Stomach (tissue), 9 donors: ENCODE results near the gene SLC22A12. TPM values are rescaled to one million over a fixed set of nuclear protein-coding genes. Genes with fewer than 3 reads are reported as not detected.

Experiments used
- DNase-seq, 2 donors: peaks; one replicate each; pipeline versions ENCODE4 v3.0.0 to v3.0.0-alpha.2; 2013 to 2019
- H3K27ac ChIP-seq, 5 donors: fragments of 200-600 bp in 4 of 5; sonication (generic) in 4 of 5; one replicate each; pipeline ENCODE4 v1.5.1; 2013 to 2019; ENCODE audit warnings: mild to moderate bottlenecking in 1 of 5, moderate library complexity in 1 of 5
- H3K27me3 ChIP-seq, 3 donors: fragments of 200-600 bp; sonication (generic); one replicate each; pipeline ENCODE4 v1.5.1; 2017 to 2019; ENCODE audit warnings: mixed run types in 1 of 3
- H3K36me3 ChIP-seq, 4 donors: fragments of 200-600 bp; sonication (generic); 1 replicate in 3 of 4; 2 replicates in 1 of 4; pipeline ENCODE4 v1.5.1; 2016 to 2019
- H3K4me1 ChIP-seq, 4 donors: fragments of 200-600 bp; sonication (generic); one replicate each; pipeline ENCODE4 v1.5.1; 2016 to 2019
- H3K4me3 ChIP-seq, 4 donors: fragments of 200-600 bp; sonication (generic) in 3 of 4; one replicate each; pipeline ENCODE4 v1.5.1; 2016 to 2019; ENCODE audit warnings: mild to moderate bottlenecking in 1 of 4
- H3K9me3 ChIP-seq, 4 donors: fragments of 200-600 bp; sonication (generic); one replicate each; pipeline ENCODE4 v1.5.1; 2016 to 2019
- EP300 ChIP-seq: sonication (generic); formaldehyde crosslinking; IDR thresholded peaks from one replicate; pipeline ENCODE4 v1.6.1; 2017; ENCODE audit warnings: antibody characterized with exemption
- POLR2A ChIP-seq, 4 donors: fragments of 450-650 bp; IDR thresholded peaks; one replicate each; pipeline ENCODE4 v1.6.1; 2016; ENCODE audit warnings: antibody characterized with exemption in 4 of 4, control low read depth in 2 of 4, mild to moderate bottlenecking in 1 of 4, moderate library complexity in 1 of 4
- POLR2AphosphoS5 ChIP-seq, 3 donors: sonication (generic); formaldehyde crosslinking; IDR thresholded peaks; one replicate each; pipeline ENCODE4 v1.6.1; 2016; ENCODE audit warnings: antibody characterized with exemption in 3 of 3
- WGBS, 5 donors: extraction: QIAGEN DNeasy Blood & Tissue Kit in 3 of 5; methylation state at CpG; one replicate each; pipeline versions ENCODE4 v1.1.5 to v1.1.7; 2013 to 2018; 5-methylcytosine and 5-hydroxymethylcytosine counted together
- intact Hi-C: fragments of 100-400 bp; cut with DNase I; formaldehyde crosslinking; loops from one replicate; pipeline ENCODE4 v1.15.1; 2023; ENCODE audit warnings: low total_unique reads
- polyA plus RNA-seq, 3 donors: library from polyadenylated mRNA; stranded (reverse); fragments of 200-250 nt; gene quantifications; one replicate each; pipeline ENCODE4 v1.2.3, GENCODE V29; 2013
- total RNA-seq, 5 donors: library from RNA; depleted of rRNA; stranded (reverse); fragments of >200 nt; gene quantifications; one replicate each; pipeline versions ENCODE4 v1.1.0 to v1.2.3, GENCODE V29; 2014 to 2016
- TF ChIP-seq, protein P1 (sequence below), 7 experiments: fragments of 450-650 bp in 4 of 7; fragments of 200-600 bp in 3 of 7; sonication (generic) in 3 of 7; IDR thresholded peaks; one replicate each; pipeline ENCODE4 v1.5.1; 2016 to 2019; ENCODE audit warnings: antibody characterized with exemption in 7 of 7, control low read depth in 2 of 7, mild to moderate bottlenecking in 1 of 7
- donor health status: healthy with polysubstance abuse.
- donor health status: Bipolar disorder and iron deficiency.
- donor health status: healthy.

Gene SLC22A12
- total and polyA plus RNA-seq, 8 donors = not detected

GRCh38 chr11:64609436-64610047, 18.5 kb downstream of the SLC22A12 start:
- Histone ChIP-seq H3K4me1 (peaks cover 0 to 14% (median 0%) of the 10 kb centered on the region in 4 donors), H3K27me3 (peaks cover 0 to 41% (median 14%) of the 10 kb centered on the region in 3 donors), H3K4me3 (no peak overlapping the region), H3K36me3 (no peaks in the 10 kb centered on the region), H3K27ac (no peak overlapping the region), H3K9me3 (no peaks in the 10 kb centered on the region)
- TF ChIP-seq, protein P1, sequence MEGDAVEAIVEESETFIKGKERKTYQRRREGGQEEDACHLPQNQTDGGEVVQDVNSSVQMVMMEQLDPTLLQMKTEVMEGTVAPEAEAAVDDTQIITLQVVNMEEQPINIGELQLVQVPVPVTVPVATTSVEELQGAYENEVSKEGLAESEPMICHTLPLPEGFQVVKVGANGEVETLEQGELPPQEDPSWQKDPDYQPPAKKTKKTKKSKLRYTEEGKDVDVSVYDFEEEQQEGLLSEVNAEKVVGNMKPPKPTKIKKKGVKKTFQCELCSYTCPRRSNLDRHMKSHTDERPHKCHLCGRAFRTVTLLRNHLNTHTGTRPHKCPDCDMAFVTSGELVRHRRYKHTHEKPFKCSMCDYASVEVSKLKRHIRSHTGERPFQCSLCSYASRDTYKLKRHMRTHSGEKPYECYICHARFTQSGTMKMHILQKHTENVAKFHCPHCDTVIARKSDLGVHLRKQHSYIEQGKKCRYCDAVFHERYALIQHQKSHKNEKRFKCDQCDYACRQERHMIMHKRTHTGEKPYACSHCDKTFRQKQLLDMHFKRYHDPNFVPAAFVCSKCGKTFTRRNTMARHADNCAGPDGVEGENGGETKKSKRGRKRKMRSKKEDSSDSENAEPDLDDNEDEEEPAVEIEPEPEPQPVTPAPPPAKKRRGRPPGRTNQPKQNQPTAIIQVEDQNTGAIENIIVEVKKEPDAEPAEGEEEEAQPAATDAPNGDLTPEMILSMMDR (IDR thresholded peaks at IDR 0.05) = no peak
- TF ChIP-seq POLR2AphosphoS5 (IDR thresholded peaks at IDR 0.05) = no peak
- TF ChIP-seq POLR2A (IDR thresholded peaks at IDR 0.05) = no peak
- TF ChIP-seq EP300 = no peak
- 62 to 82% (median 71%) methylated on average over 4 to 5 of the region's 5 CpGs for WGBS, 5 donors
- intact Hi-C loops = no loop called here
- DNase-seq = no peak

DNA sequence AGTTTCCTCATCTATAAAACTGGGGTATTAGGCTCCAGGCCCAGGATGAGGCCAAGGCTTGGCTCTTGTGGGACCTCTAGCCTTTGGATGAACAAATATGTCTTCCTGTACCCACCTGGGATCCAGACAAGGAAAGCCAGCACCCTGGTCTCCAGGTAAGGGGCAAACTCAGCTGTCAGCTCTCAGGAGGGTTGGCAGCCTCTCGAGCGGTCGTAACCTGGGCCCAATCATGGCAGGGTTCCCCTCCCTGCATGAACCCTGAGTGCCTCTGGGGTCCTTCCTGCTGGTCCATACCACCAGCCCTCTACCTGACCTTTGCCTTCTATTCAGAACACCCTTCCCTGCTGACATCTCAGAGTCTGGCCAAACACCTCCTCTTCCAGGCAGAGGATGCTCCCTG, 19.6 kb downstream of the SLC22A12 start:
- 93 to 98% (median 96%) methylated on average over 3 of the region's 3 CpGs for WGBS, 5 donors
- intact Hi-C loops = no loop called here
- DNase-seq = no peak
- Histone ChIP-seq H3K27me3 (peaks cover 0 to 30% (median 14%) of the 10 kb centered on the region in 3 donors), H3K9me3 (no peaks in the 10 kb centered on the region), H3K27ac (no peak overlapping the region), H3K36me3 (no peaks in the 10 kb centered on the region), H3K4me1 (peaks cover 0 to 14% (median 0%) of the 10 kb centered on the region in 4 donors), H3K4me3 (no peak overlapping the region)
- TF ChIP-seq POLR2A (IDR thresholded peaks at IDR 0.05) (no peak), EP300 (no peak), POLR2AphosphoS5 (IDR thresholded peaks at IDR 0.05) (no peak)
- TF ChIP-seq, protein P1 (IDR thresholded peaks at IDR 0.05) = no peak

DNA sequence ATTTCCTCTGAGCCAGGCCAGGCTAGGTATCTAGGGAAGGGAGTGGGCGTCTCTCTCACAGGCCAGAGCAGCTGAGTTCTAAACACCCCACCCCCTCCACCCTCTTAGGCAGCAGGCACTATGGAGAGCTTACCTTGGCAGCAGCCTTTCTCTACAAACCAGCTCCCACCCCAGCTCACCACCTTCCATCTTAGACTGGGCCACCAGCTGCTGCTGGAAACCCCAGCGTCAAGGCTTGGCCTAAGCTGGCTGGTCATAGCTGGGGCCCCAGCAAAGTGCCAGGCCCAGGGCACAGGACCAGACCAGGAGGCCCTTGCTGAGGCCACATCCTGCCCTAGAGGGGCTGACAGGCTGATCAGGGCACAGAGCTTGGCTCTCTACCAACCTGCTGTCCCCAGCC, 20.2 kb downstream of the SLC22A12 start:
- TF ChIP-seq, protein P1 (IDR thresholded peaks at IDR 0.05) = no peak
- no peak for TF ChIP-seq EP300
- peaks cover 0 to 14% (median 0%) of the 10 kb centered on the region in 4 donors for H3K4me1 ChIP-seq
- 72 to 100% (median 90%) methylated on average over 2 of the region's 2 CpGs for WGBS, 5 donors
- no peak overlapping the region for H3K27ac ChIP-seq
- no peak overlapping the region for H3K4me3 ChIP-seq
- intact Hi-C loops = no loop called here
- H3K9me3 ChIP-seq = no peaks in the 10 kb centered on the region
- DNase-seq = no peak
- peaks cover 0 to 24% (median 12%) of the 10 kb centered on the region in 3 donors for H3K27me3 ChIP-seq
- no peaks in the 10 kb centered on the region for H3K36me3 ChIP-seq

DNA sequence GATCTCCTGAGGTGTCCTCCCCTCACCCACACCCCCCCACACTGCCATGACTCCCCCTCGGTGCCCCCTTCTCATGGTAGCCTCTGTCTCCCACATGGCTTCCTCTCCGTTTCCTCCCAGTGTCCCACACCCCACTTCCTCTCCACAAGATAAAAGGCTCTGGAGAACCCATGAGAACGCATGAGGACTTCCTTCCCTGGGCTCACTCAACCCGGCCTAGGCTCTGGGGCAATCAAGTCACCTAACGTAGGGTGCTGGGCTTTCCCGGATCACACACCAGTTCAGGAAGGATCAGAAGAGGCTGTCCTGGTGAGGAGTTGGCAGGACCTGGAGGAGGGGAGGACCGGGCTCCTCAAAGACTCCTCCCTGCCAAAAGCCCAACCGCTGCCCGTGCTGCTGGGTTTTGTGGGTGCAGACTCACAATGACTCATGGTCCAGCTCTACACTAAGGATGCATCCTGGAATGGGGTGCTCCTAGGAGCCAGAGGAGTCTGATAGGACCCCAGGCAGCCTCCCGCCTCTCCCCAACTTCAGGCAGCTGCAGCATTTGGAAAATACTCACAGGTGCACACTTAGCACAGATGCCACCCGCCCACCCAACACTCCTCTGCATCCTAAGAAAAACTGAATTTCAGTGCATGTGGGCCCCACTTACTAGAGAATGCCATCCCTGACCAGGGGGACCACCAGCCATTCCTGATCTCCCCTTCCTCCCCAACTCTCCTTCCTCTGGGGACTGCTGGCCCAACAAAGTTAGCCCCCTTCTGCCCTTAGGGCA, 21.0 kb downstream of the SLC22A12 start:
- peaks cover 0 to 14% (median 0%) of the 10 kb centered on the region in 4 donors for H3K4me1 ChIP-seq
- TF ChIP-seq, protein P1 (IDR thresholded peaks at IDR 0.05) = no peak
- TF ChIP-seq POLR2AphosphoS5 (IDR thresholded peaks at IDR 0.05) (no peak), POLR2A (IDR thresholded peaks at IDR 0.05) (no peak), EP300 (no peak)
- 71 to 76% (median 74%) methylated on average over 9 to 11 of the region's 11 CpGs for WGBS, 5 donors
- intact Hi-C loops = no loop called here
- H3K4me3 ChIP-seq = no peak overlapping the region
- H3K27ac ChIP-seq = no peak overlapping the region
- no peaks in the 10 kb centered on the region for H3K36me3 ChIP-seq
- H3K9me3 ChIP-seq = no peaks in the 10 kb centered on the region
- peaks cover 0 to 15% (median 8%) of the 10 kb centered on the region in 3 donors for H3K27me3 ChIP-seq
- no peak for DNase-seq
